Retinal pigment epithelial cell (primary cell): ENCODE data around the gene OR2M5.

ENCODE experiments used
- DNase-seq: peaks from one replicate; pipeline ENCODE4 v3.0.0-alpha.2; 2010; ENCODE audit warnings: low read depth
- H3K4me3 ChIP-seq: 2 replicates; pipeline ENCODE4 v1.5.1; 2011; ENCODE audit warnings: mild to moderate bottlenecking, low read length, control low read depth, moderate library complexity
- CTCF ChIP-seq: conservative IDR thresholded peaks from 2 replicates; pipeline ENCODE4 v1.5.1; 2011; ENCODE audit warnings: low read depth, low read length, control low read depth, inconsistent platforms

OR2M5 gene

GRCh38 chr1:248140846-248141245 is 4.1 kb upstream of the OR2M5 start:
- no peak for TF ChIP-seq CTCF
- DNase-seq, result no peak
- H3K4me3 ChIP-seq, result no peak overlapping the region

- no peak for TF ChIP-seq CTCF
- DNase-seq, result no peak
- no peak overlapping the region for H3K4me3 ChIP-seq
Observed at GRCh38 chr1:248143311-248143710, 1.6 kb upstream of the OR2M5 start.

GRCh38 chr1:248152056-248152827 is 7.3 kb downstream of the OR2M5 start:
- TF ChIP-seq CTCF, result no peak
- no peak for DNase-seq
- H3K4me3 ChIP-seq, result no peak overlapping the region

GRCh38 chr1:248155927-248156326 is 11.0 kb downstream of the OR2M5 start:
- no peak for DNase-seq
- no peak for TF ChIP-seq CTCF
- no peak overlapping the region for H3K4me3 ChIP-seq

GRCh38 chr1:248158758-248159157 is 13.8 kb downstream of the OR2M5 start:
- DNase-seq, result no peak
- H3K4me3 ChIP-seq, result no peak overlapping the region
- TF ChIP-seq CTCF, result no peak

- DNase-seq, result no peak
- TF ChIP-seq CTCF, result no peak
- no peak overlapping the region for H3K4me3 ChIP-seq
Observed at GRCh38 chr1:248164031-248164430, 19.1 kb downstream of the OR2M5 start.

GRCh38 chr1:248165186-248165585 is 20.2 kb downstream of the OR2M5 start:
- H3K4me3 ChIP-seq, result no peak overlapping the region
- no peak for TF ChIP-seq CTCF
- DNase-seq, result no peak
